MM.1S (cell line): ENCODE measurements around the gene LDLRAD4.

ENCODE experiments used
- DNase-seq: peaks from one replicate; pipeline ENCODE4 v3.0.0-alpha.2; 2015
- H2AFZ ChIP-seq: fragments of 300-600 bp; sonication (generic); 2 replicates; pipeline ENCODE4 v1.6.0; 2016; ENCODE audit warnings: antibody characterized with exemption, low read length
- H3F3A ChIP-seq: fragments of 300-600 bp; sonication (generic); 2 replicates; pipeline ENCODE4 v1.6.1; 2016; ENCODE audit warnings: mild to moderate bottlenecking, antibody characterized with exemption, low read length, moderate library complexity, mixed read lengths; ENCODE audit not compliant: insufficient read depth
- H3K27ac ChIP-seq: fragments of 300-600 bp; sonication (generic); 2 replicates; pipeline ENCODE4 v1.5.1; 2016; ENCODE audit warnings: mild to moderate bottlenecking, low read length
- H3K27me3 ChIP-seq: fragments of 300-600 bp; sonication (generic); replicated peaks from 2 replicates; pipeline ENCODE4 v1.6.0; 2016; ENCODE audit warnings: low read length; ENCODE audit not compliant: insufficient read depth
- H3K36me3 ChIP-seq: fragments of 300-600 bp; sonication (generic); replicated peaks from 2 replicates; pipeline ENCODE4 v1.6.1; 2016; ENCODE audit warnings: mild to moderate bottlenecking, low read length, mixed read lengths; ENCODE audit not compliant: insufficient read depth
- H3K4me1 ChIP-seq: fragments of 300-600 bp; sonication (generic); 2 replicates; pipeline ENCODE4 v1.6.1; 2016; ENCODE audit warnings: low read length, mixed read lengths
- H3K4me2 ChIP-seq: fragments of 300-600 bp; sonication (generic); 2 replicates; pipeline ENCODE4 v1.6.0; 2016; ENCODE audit warnings: low read depth, low read length
- H3K4me3 ChIP-seq: fragments of 300-600 bp; sonication (generic); 2 replicates; pipeline ENCODE4 v1.5.1; 2016; ENCODE audit warnings: low read length, mixed read lengths
- H3K79me2 ChIP-seq: fragments of 300-600 bp; sonication (generic); 2 replicates; pipeline ENCODE4 v1.6.1; 2016; ENCODE audit warnings: mixed run types, low read length, mixed read lengths
- H3K9ac ChIP-seq: fragments of 300-600 bp; sonication (generic); 2 replicates; pipeline ENCODE4 v1.6.1; 2016; ENCODE audit warnings: low read length, mixed read lengths
- H3K9me2 ChIP-seq: fragments of 300-600 bp; sonication (generic); replicated peaks from 2 replicates; pipeline ENCODE4 v1.6.1; 2016; ENCODE audit warnings: mild to moderate bottlenecking, low read length, mixed read lengths; ENCODE audit not compliant: insufficient read depth
- H3K9me3 ChIP-seq: fragments of 300-600 bp; sonication (generic); replicated peaks from 2 replicates; pipeline ENCODE4 v1.6.1; 2016; ENCODE audit warnings: mild to moderate bottlenecking, low read length, mixed read lengths; ENCODE audit not compliant: insufficient read depth
- H4K20me1 ChIP-seq: fragments of 300-600 bp; sonication (generic); 2 replicates; pipeline ENCODE4 v1.6.1; 2016; ENCODE audit warnings: mild to moderate bottlenecking, low read length, moderate library complexity, mixed read lengths; ENCODE audit not compliant: insufficient read depth
- CTCF ChIP-seq: fragments of 300-600 bp; sonication (generic); IDR thresholded peaks from 2 replicates; pipeline ENCODE4 v1.5.1; 2016; ENCODE audit warnings: antibody characterized with exemption, low read length, mixed read lengths
- EZH2 ChIP-seq: fragments of 300-600 bp; sonication (generic); optimal IDR thresholded peaks from 2 replicates; pipeline ENCODE3; 2017; ENCODE audit warnings: low read depth, mild to moderate bottlenecking, antibody characterized with exemption, low read length, mixed read lengths
- EZH2phosphoT487 ChIP-seq: fragments of 300-600 bp; sonication (generic); IDR thresholded peaks from 2 replicates; pipeline ENCODE4 v1.6.1; 2018; ENCODE audit warnings: antibody characterized with exemption, low read length

Gene LDLRAD4

DNA sequence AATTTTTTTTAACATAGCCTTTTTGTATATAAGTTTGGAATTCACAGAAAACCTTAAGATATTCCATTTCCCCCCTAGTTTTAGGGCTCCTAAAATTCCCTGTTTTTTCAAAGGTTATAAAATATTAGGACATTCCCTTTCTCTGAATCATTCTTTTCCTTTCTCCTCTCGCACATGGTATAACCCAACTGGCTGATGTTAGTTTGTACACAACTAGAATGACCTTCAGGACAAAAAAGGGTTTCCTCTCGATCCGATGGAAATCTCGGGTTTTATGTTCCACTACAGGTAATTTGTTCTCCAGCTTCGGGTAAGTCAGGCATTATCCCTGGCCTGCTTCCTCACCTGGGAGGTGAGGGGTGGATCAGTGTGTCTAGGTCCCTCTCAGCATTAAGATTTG, 215.1 kb downstream of the LDLRAD4 start:
- peaks cover 4% of the 10 kb centered on the region; the same call in 1 of the 2 replicates for H3F3A ChIP-seq
- no peak overlapping the region for H3K4me2 ChIP-seq
- H3K4me1 ChIP-seq = peaks cover 8% of the 10 kb centered on the region; the same call in 1 of the 2 replicates
- H2AFZ ChIP-seq = no peak overlapping the region
- TF ChIP-seq CTCF (no peak), EZH2 (no peak), EZH2phosphoT487 (no peak)
- no peaks in the 10 kb centered on the region for H3K27me3 ChIP-seq
- no peak overlapping the region for H3K27ac ChIP-seq
- H3K9me2 ChIP-seq = no peaks in the 10 kb centered on the region
- no peaks in the 10 kb centered on the region for H3K9me3 ChIP-seq
- no peaks in the 10 kb centered on the region for H3K36me3 ChIP-seq
- H4K20me1 ChIP-seq = no peaks in the 10 kb centered on the region
- H3K4me3 ChIP-seq = no peak overlapping the region
- DNase-seq = no peak
- H3K79me2 ChIP-seq = no peaks in the 10 kb centered on the region
- no peak overlapping the region for H3K9ac ChIP-seq

- no peak overlapping the region for H2AFZ ChIP-seq
- no peak overlapping the region for H3K9ac ChIP-seq
- no peak overlapping the region for H3K4me2 ChIP-seq
- no peak for TF ChIP-seq EZH2
- no peak for TF ChIP-seq EZH2phosphoT487
- TF ChIP-seq CTCF = no peak
- H3F3A ChIP-seq = peaks cover 8% of the 10 kb centered on the region; the same call in 1 of the 2 replicates
- no peak overlapping the region for H3K4me3 ChIP-seq
- H3K4me1 ChIP-seq = peaks cover 16% of the 10 kb centered on the region; the same call in 1 of the 2 replicates
- DNase-seq = no peak
- H3K36me3 ChIP-seq = no peaks in the 10 kb centered on the region
- H3K9me2 ChIP-seq = no peaks in the 10 kb centered on the region
- H3K27ac ChIP-seq = no peak overlapping the region
- no peaks in the 10 kb centered on the region for H3K79me2 ChIP-seq
- no peaks in the 10 kb centered on the region for H3K9me3 ChIP-seq
- H3K27me3 ChIP-seq = no peaks in the 10 kb centered on the region
- H4K20me1 ChIP-seq = no peaks in the 10 kb centered on the region
These were observed 216.3 kb downstream of the LDLRAD4 start for GRCh38 chr18:13434854-13435253.

GRCh38 chr18:13435586-13436333, 217.2 kb downstream of the LDLRAD4 start:
- Histone ChIP-seq H3K36me3 (no peaks in the 10 kb centered on the region), H4K20me1 (no peaks in the 10 kb centered on the region), H3K9me2 (no peaks in the 10 kb centered on the region), H3K9ac (no peak overlapping the region), H3F3A (peaks cover 8% of the 10 kb centered on the region; the same call in 1 of the 2 replicates), H3K27me3 (no peaks in the 10 kb centered on the region), H3K27ac (no peak overlapping the region), H3K4me3 (no peak overlapping the region), H3K4me2 (no peak overlapping the region), H3K79me2 (no peaks in the 10 kb centered on the region), H3K4me1 (peaks cover 16% of the 10 kb centered on the region; the same call in 1 of the 2 replicates), H2AFZ (no peak overlapping the region), H3K9me3 (no peaks in the 10 kb centered on the region)
- no peak for DNase-seq
- no peak for TF ChIP-seq EZH2

DNA sequence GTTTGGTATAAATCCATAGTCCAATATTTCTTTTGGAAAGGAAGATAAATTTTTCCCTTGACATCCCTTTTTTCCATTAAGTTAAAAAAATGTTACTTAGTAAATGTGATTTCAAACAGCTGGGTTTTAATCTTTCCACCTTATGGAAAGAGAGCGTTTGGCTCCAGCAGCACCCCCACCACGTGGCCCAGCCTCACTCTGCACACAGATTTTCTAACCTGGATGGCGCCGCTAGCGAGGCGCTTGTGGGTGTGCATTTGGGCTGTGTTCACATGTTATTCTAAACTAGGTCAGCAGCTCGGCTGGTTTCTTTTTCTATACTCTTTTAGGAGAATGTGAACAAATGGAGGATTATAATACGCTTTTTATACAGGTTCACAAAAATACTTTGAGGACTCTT, 218.0 kb downstream of the LDLRAD4 start:
- TF ChIP-seq CTCF = no peak
- TF ChIP-seq EZH2 = no peak
- TF ChIP-seq EZH2phosphoT487 = no peak
- Histone ChIP-seq H3K27me3 (no peaks in the 10 kb centered on the region), H3K4me2 (no peak overlapping the region), H4K20me1 (no peaks in the 10 kb centered on the region), H3F3A (peaks cover 8% of the 10 kb centered on the region; the same call in 1 of the 2 replicates), H2AFZ (no peak overlapping the region), H3K27ac (no peak overlapping the region), H3K9ac (no peak overlapping the region), H3K4me3 (no peak overlapping the region), H3K9me3 (no peaks in the 10 kb centered on the region), H3K36me3 (no peaks in the 10 kb centered on the region), H3K4me1 (peaks cover 16% of the 10 kb centered on the region; the same call in 1 of the 2 replicates), H3K9me2 (no peaks in the 10 kb centered on the region), H3K79me2 (no peaks in the 10 kb centered on the region)
- no peak for DNase-seq
